DOHH2 (cell line): Measurements from ENCODE around the gene NDUFA9.

Experiments
- H3F3A ChIP-seq: fragments of 200-600 bp; sonication (generic), shearing (Covaris generic); 2 replicates; pipeline ENCODE4 v1.6.0; 2016; ENCODE audit warnings: antibody characterized with exemption, mild to moderate bottlenecking; ENCODE audit not compliant: control insufficient read depth, insufficient read depth
- H3K27ac ChIP-seq: fragments of 200-600 bp; sonication (generic); 2 replicates; pipeline ENCODE4 v1.5.1; 2014; ENCODE audit warnings: low read depth, mild to moderate bottlenecking, low read length, moderate library complexity
- H3K27me3 ChIP-seq: fragments of 200-600 bp; sonication (generic); 2 replicates; pipeline ENCODE4 v1.6.1; 2014; ENCODE audit warnings: mild to moderate bottlenecking, low read length, mixed read lengths; ENCODE audit not compliant: control insufficient read depth
- H3K36me3 ChIP-seq: fragments of 200-600 bp; sonication (generic); 2 replicates; pipeline ENCODE4 v1.6.1; 2014; ENCODE audit warnings: mild to moderate bottlenecking, low read length, moderate library complexity, mixed read lengths; ENCODE audit not compliant: control insufficient read depth
- H3K4me1 ChIP-seq: fragments of 200-600 bp; sonication (generic); 2 replicates; pipeline ENCODE4 v1.6.1; 2014; ENCODE audit warnings: mild to moderate bottlenecking, low read length, mixed read lengths; ENCODE audit not compliant: control insufficient read depth
- H3K4me2 ChIP-seq: fragments of 200-600 bp; sonication (generic); 2 replicates; pipeline ENCODE4 v1.6.0; 2014; ENCODE audit warnings: mild to moderate bottlenecking, low read length, moderate library complexity
- H3K4me3 ChIP-seq: fragments of 200-600 bp; sonication (generic); 2 replicates; pipeline ENCODE4 v1.5.1; 2014; ENCODE audit warnings: mild to moderate bottlenecking, low read length, mixed read lengths
- H3K79me2 ChIP-seq: fragments of 200-600 bp; sonication (generic); 2 replicates; pipeline ENCODE4 v1.6.1; 2014; ENCODE audit warnings: mild to moderate bottlenecking, low read length, mixed read lengths; ENCODE audit not compliant: control insufficient read depth
- H3K9me2 ChIP-seq: fragments of 200-600 bp; sonication (generic); replicated peaks from 2 replicates; pipeline ENCODE4 v1.6.1; 2014; ENCODE audit warnings: mild to moderate bottlenecking, low read length, mixed read lengths; ENCODE audit not compliant: control insufficient read depth
- H3K9me3 ChIP-seq: fragments of 200-600 bp; sonication (generic); 2 replicates; pipeline ENCODE4 v1.6.1; 2014; ENCODE audit warnings: antibody characterized with exemption, low read length, mixed read lengths; ENCODE audit not compliant: control insufficient read depth, insufficient read depth
- H4K20me1 ChIP-seq: fragments of 200-600 bp; sonication (generic); 2 replicates; pipeline ENCODE4 v1.6.0; 2014; ENCODE audit warnings: low read depth, mild to moderate bottlenecking, antibody characterized with exemption, low read length, moderate library complexity; ENCODE audit not compliant: control insufficient read depth, insufficient read depth
- EZH2phosphoT487 ChIP-seq: fragments of 200-600 bp; sonication (generic); IDR thresholded peaks from 2 replicates; pipeline ENCODE4 v1.6.1; 2017; ENCODE audit warnings: borderline replicate concordance, mild to moderate bottlenecking, antibody characterized with exemption, low read length, moderate library complexity, mixed read lengths
- TF ChIP-seq, protein P1 (sequence below): fragments of 200-600 bp; sonication (generic); IDR thresholded peaks from one replicate; pipeline ENCODE4 v1.5.1; 2014; ENCODE audit warnings: antibody characterized with exemption, mild to moderate bottlenecking, low read depth, low read length; ENCODE audit not compliant: poor library complexity, severe bottlenecking

The NDUFA9 gene

DNA sequence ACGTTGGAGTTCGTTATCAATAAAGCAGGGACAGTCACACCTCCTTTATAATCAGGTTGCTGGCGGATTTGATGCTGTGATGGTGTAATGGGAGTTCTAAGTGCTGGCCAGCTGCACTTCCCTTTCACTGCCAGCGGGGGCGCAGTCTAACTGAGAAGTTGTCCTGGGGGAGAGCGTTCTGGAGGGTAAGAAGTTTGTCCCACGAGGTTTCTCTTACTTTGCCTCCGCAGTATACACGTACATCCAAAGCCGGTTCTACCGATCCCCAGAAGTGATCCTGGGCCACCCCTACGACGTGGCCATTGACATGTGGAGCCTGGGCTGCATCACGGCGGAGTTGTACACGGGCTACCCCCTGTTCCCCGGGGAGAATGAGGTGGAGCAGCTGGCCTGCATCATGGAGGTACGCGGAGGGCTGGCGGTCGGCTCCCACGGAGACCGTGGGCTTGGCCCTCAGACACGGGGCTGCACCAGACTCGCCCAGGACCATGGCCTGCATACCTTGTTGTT lies 44.2 kb upstream of the NDUFA9 start:
- Histone ChIP-seq H3F3A (no peaks in the 10 kb centered on the region), H3K9me2 (no peaks in the 10 kb centered on the region), H3K4me1 (peaks cover 7% of the 10 kb centered on the region), H3K4me3 (peak overlapping the region; percentile 94), H3K36me3 (no peaks in the 10 kb centered on the region), H3K27ac (no peak overlapping the region), H3K79me2 (peaks cover 21% of the 10 kb centered on the region), H3K9me3 (no peaks in the 10 kb centered on the region), H3K27me3 (peaks cover 17% of the 10 kb centered on the region), H3K4me2 (peak overlapping the region; percentile 66), H4K20me1 (no peaks in the 10 kb centered on the region)
- no peak for TF ChIP-seq EZH2phosphoT487
- TF ChIP-seq, protein P1, sequence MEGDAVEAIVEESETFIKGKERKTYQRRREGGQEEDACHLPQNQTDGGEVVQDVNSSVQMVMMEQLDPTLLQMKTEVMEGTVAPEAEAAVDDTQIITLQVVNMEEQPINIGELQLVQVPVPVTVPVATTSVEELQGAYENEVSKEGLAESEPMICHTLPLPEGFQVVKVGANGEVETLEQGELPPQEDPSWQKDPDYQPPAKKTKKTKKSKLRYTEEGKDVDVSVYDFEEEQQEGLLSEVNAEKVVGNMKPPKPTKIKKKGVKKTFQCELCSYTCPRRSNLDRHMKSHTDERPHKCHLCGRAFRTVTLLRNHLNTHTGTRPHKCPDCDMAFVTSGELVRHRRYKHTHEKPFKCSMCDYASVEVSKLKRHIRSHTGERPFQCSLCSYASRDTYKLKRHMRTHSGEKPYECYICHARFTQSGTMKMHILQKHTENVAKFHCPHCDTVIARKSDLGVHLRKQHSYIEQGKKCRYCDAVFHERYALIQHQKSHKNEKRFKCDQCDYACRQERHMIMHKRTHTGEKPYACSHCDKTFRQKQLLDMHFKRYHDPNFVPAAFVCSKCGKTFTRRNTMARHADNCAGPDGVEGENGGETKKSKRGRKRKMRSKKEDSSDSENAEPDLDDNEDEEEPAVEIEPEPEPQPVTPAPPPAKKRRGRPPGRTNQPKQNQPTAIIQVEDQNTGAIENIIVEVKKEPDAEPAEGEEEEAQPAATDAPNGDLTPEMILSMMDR = peak; percentile 97

DNA sequence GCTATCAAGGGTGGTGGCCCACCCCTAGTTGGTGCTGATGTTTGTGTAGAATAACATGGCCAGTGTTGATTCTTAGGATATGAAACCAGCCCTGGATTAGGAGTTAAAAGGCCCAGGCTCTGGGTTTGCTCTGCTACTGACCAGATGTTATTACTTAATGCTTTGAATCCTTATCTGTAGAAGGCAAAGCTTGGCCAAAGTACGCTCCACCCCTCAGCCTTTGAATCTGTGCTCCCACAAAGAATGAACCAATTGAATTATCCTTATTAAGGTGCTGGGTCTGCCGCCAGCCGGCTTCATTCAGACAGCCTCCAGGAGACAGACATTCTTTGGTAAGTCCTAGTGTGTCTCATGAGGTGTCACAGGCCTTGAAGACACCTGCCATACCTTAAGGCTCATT lies 41.9 kb upstream of the NDUFA9 start:
- Histone ChIP-seq H3K79me2 (peaks cover 21% of the 10 kb centered on the region), H4K20me1 (no peaks in the 10 kb centered on the region), H3K4me3 (no peak overlapping the region), H3K9me2 (no peaks in the 10 kb centered on the region), H3K9me3 (no peaks in the 10 kb centered on the region), H3K4me1 (peaks cover 7% of the 10 kb centered on the region), H3K27ac (no peak overlapping the region), H3F3A (no peaks in the 10 kb centered on the region), H3K27me3 (peaks cover 7% of the 10 kb centered on the region), H3K4me2 (no peak overlapping the region), H3K36me3 (peaks cover 4% of the 10 kb centered on the region; the same call in 1 of the 2 replicates)
- TF ChIP-seq, protein P1 = no peak
- no peak for TF ChIP-seq EZH2phosphoT487

DNA sequence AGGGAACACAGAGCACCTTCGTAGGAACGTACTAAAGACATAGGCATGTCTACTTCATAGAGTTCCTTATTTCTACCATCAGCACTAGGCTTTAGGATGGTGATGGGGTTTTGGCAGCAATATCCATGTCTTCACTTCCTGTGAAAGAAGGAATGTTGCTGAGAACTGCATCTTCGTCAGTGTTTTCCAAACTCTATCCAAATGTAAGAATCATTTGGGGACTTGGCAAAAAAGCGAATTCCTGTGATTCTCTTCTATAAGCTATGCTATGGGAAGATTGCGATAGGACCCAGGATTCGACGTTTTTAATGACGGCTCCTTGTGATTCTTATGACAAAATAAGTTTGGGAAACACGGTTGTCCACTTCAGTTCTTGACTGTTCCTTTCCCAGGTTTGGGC lies 39.8 kb upstream of the NDUFA9 start:
- no peaks in the 10 kb centered on the region for H4K20me1 ChIP-seq
- no peaks in the 10 kb centered on the region for H3K9me3 ChIP-seq
- TF ChIP-seq, protein P1 = no peak
- H3K36me3 ChIP-seq = peaks cover 17% of the 10 kb centered on the region
- H3F3A ChIP-seq = no peaks in the 10 kb centered on the region
- no peak overlapping the region for H3K4me3 ChIP-seq
- H3K4me1 ChIP-seq = peaks cover 7% of the 10 kb centered on the region
- H3K79me2 ChIP-seq = peaks cover 21% of the 10 kb centered on the region
- no peak overlapping the region for H3K4me2 ChIP-seq
- no peaks in the 10 kb centered on the region for H3K9me2 ChIP-seq
- 0 out of 2 replicates have a peak, but pooled peaks cover 2% of the 10 kb centered on the region for H3K27me3 ChIP-seq
- H3K27ac ChIP-seq = no peak overlapping the region
